GM12872 (cell line): Measurements from ENCODE around the gene SMARCB1.

Experiments used
- CTCF ChIP-seq: IDR thresholded peaks from 3 replicates; pipeline ENCODE4 v1.5.1; 2011; ENCODE audit warnings: low read depth, mild to moderate bottlenecking, low read length, moderate library complexity; ENCODE audit not compliant: insufficient read depth

Gene SMARCB1

GRCh38 chr22:23816156-23816976, 29.6 kb downstream of the SMARCB1 start:
- no peak for TF ChIP-seq CTCF

- no peak for TF ChIP-seq CTCF
These were observed 30.4 kb downstream of the SMARCB1 start for GRCh38 chr22:23817146-23817545.

GRCh38 chr22:23818541-23818940, 31.8 kb downstream of the SMARCB1 start:
- no peak for TF ChIP-seq CTCF

- TF ChIP-seq CTCF = no peak
These were observed 34.0 kb downstream of the SMARCB1 start for GRCh38 chr22:23820748-23821211.

GRCh38 chr22:23822101-23822671, 35.4 kb downstream of the SMARCB1 start:
- TF ChIP-seq CTCF = no peak

- no peak for TF ChIP-seq CTCF
These were observed 36.6 kb downstream of the SMARCB1 start for GRCh38 chr22:23823331-23823791.

- TF ChIP-seq CTCF = no peak
These were observed 37.9 kb downstream of the SMARCB1 start for GRCh38 chr22:23824476-23825245.
